Measurements from ENCODE around the gene ZBTB42.

Gene ZBTB42

DNA sequence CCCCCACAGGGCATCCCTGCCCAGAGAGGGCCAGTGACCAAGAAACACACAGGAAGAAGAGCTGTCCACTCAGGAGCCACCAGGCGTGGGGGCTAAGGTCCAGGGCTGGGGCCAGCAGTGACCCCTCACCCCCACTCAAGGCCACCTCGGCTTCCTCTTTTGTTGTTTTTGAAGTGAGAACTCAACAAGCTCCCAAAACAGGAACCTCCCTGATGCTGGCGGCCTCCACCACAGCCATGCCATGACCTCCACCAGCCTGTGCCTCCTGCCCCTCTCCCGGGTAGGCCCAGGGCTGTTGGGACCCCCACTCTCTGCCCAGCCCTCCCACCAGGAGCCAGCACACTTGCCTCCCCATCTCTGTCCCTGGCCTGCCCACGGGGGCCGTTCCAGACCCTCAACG is 13.2 kb upstream of the ZBTB42 start:
- DNase-seq (ENCODE audit: low spot score): no peak
- in situ Hi-C loops (cut with MboI; ENCODE audit: low sequenced_read_pairs, unreplicated experiment): no loop called here
- TF ChIP-seq CTCF (IDR thresholded peaks at IDR 0.05; ENCODE audit: borderline replicate concordance, control extremely low read depth, extremely low read depth, insufficient read depth, missing control alignments): no peak

DNA sequence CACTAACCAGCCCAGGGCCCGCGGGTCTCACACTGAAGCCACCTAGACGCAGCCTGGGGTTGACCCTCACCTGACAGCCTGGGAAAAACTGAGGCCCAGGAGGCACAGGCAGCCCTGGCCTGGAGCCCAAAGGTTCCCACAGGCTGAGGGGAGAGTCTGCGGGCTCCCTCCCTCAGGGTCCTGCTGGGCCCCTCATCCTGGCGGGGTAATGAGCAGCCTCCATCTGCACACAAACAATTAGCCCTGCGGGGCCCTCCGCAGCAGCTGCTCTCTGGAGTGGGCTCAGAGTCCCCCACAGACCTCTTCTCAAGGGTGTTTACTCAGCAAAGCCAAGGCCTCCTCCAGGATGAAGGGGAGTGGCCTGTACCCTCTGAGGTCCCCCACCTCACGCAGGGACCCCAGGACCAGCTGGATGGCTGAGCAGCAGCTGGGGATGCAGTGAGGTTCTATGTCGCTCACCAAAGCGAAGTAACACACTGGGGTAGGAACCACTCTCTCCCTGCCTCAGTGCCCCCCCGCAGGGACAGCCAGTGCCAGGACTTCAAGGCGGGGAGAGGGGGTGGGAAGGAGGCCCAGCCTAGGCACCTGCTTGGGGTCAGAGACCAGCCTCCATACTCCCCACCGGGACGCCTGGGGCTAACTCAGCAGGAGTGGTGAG is 12.6 kb upstream of the ZBTB42 start:
- DNase-seq (ENCODE audit: low spot score): no peak
- in situ Hi-C loops (cut with MboI; ENCODE audit: low sequenced_read_pairs, unreplicated experiment): no loop called here
- TF ChIP-seq CTCF (IDR thresholded peaks at IDR 0.05; ENCODE audit: borderline replicate concordance, control extremely low read depth, extremely low read depth, insufficient read depth, missing control alignments): no peak

- no peak for DNase-seq (ENCODE audit: low spot score)
- no peak for TF ChIP-seq CTCF (IDR thresholded peaks at IDR 0.05; ENCODE audit: borderline replicate concordance, control extremely low read depth, extremely low read depth, insufficient read depth, missing control alignments)
- in situ Hi-C loops (cut with MboI; ENCODE audit: low sequenced_read_pairs, unreplicated experiment): no loop called here
These were observed 11.8 kb upstream of the ZBTB42 start for GRCh38 chr14:104788873-104789663.

GRCh38 chr14:104789752-104790743 is 10.9 kb upstream of the ZBTB42 start:
- no peak for DNase-seq (ENCODE audit: low spot score)
- in situ Hi-C loops (cut with MboI; ENCODE audit: low sequenced_read_pairs, unreplicated experiment): no loop called here
- no peak for TF ChIP-seq CTCF (IDR thresholded peaks at IDR 0.05; ENCODE audit: borderline replicate concordance, control extremely low read depth, extremely low read depth, insufficient read depth, missing control alignments)

DNA sequence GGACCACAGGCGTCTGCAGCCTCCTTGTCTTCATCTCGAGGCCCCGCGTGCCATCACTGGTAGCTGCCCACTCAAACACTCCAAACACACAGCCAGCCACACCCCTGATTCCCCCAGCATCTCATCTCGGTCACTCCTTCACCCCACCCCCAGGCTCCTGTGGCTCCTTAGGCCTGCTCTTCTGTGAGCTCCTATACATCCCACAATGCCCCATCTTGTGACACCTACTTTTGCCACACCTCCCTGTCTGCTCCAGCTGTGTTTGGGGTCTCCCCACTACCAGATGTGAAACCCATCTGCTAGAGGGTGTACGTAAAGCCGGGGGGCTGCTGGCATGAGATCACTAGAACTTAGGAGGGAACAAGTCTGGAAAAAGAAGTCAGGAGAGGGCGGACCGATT is 9.5 kb upstream of the ZBTB42 start:
- in situ Hi-C loops (cut with MboI; ENCODE audit: low sequenced_read_pairs, unreplicated experiment): no loop called here
- no peak for DNase-seq (ENCODE audit: low spot score)
- TF ChIP-seq CTCF (IDR thresholded peaks at IDR 0.05; ENCODE audit: borderline replicate concordance, control extremely low read depth, extremely low read depth, insufficient read depth, missing control alignments): no peak
